ENCODE measurements around the gene OAS3.

DNA sequence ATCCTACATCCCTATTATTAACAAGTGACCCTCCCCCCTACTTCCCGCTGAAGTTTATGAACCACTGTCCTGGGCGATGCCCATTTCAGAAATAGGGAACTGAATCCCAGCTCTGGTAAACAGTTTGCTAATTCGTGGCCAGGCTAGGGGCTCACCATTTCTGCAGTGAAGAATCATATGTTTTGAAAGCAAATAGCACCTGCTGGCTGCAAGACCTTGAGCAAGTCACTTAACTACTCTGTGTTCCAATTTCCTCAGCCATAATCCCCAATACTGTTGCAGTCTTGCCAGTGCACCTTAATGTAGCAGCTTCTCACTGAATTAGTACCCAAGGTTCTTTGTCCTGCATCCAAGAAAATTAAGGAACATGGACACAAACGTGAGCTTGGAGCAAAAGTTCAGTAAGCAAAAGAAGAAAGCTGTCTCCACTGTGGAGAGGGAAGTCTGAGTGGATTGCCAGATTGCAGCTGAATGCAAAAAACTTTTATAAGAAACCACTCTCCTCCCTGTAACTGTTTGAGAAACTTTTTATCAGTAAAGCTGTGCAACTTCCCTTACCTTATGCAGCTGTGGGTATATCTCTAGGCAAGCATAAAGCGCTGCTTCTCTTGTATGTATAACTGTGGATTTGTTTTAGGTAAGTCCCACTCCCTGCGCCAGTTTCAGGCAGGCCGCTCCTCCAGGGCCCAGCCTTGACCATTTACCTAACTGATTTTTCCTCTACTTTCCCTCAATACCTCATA is 30.7 kb upstream of the OAS3 start:
- TF ChIP-seq, protein P1, sequence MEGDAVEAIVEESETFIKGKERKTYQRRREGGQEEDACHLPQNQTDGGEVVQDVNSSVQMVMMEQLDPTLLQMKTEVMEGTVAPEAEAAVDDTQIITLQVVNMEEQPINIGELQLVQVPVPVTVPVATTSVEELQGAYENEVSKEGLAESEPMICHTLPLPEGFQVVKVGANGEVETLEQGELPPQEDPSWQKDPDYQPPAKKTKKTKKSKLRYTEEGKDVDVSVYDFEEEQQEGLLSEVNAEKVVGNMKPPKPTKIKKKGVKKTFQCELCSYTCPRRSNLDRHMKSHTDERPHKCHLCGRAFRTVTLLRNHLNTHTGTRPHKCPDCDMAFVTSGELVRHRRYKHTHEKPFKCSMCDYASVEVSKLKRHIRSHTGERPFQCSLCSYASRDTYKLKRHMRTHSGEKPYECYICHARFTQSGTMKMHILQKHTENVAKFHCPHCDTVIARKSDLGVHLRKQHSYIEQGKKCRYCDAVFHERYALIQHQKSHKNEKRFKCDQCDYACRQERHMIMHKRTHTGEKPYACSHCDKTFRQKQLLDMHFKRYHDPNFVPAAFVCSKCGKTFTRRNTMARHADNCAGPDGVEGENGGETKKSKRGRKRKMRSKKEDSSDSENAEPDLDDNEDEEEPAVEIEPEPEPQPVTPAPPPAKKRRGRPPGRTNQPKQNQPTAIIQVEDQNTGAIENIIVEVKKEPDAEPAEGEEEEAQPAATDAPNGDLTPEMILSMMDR (IDR thresholded peaks at IDR 0.05; ENCODE audit: borderline replicate concordance, extremely low read depth, low read length, poor library complexity, severe bottlenecking), result no peak
- TF ChIP-seq EZH2 (IDR thresholded peaks at IDR 0.05; ENCODE audit: borderline replicate concordance, low read depth, low read length, severe bottlenecking), result no peak

Measured in DND-41 (cell line).